Colonic mucosa (tissue), 4 donors: ENCODE measurements around the gene TRPM2. TPM values are rescaled to one million over a fixed set of nuclear protein-coding genes. Genes with fewer than 3 reads are reported as not detected.

Source experiments
- DNase-seq: peaks from one replicate; pipeline ENCODE4 v3.0.0-alpha.2; 2020
- H3K27ac ChIP-seq: fragments of 200-600 bp; one replicate; pipeline ENCODE4 v1.8.0; 2021
- H3K27me3 ChIP-seq: fragments of 200-600 bp; one replicate; pipeline ENCODE4 v1.8.0; 2021
- H3K36me3 ChIP-seq: fragments of 200-600 bp; one replicate; pipeline ENCODE4 v1.8.0; 2021
- H3K4me1 ChIP-seq: fragments of 200-600 bp; one replicate; pipeline ENCODE4 v1.8.0; 2021; ENCODE audit warnings: mild to moderate bottlenecking
- H3K4me3 ChIP-seq: fragments of 200-600 bp; one replicate; pipeline ENCODE4 v1.8.0; 2021
- H3K9ac ChIP-seq, 2 donors: one replicate each; pipeline ENCODE4 v1.7.0; 2013; ENCODE audit warnings: control low read depth in 2 of 2, low read depth in 2 of 2, low read length in 2 of 2
- H3K9me3 ChIP-seq: fragments of 200-600 bp; one replicate; pipeline ENCODE4 v1.8.0; 2021
- CTCF ChIP-seq: fragments of 200-600 bp; IDR thresholded peaks from one replicate; pipeline ENCODE4 v1.8.0; 2022; ENCODE audit warnings: antibody characterized with exemption, mild to moderate bottlenecking
- intact Hi-C: fragments of 100-400 bp; cut with DNase I; formaldehyde crosslinking; loops from one replicate; pipeline ENCODE4 v1.14.1; 2022
- total RNA-seq, 2 donors: library from RNA; stranded (reverse); fragmentation: NEBNext Ultra II Directional in 1 of 2; extraction: Animal tissue kit (Norgen Biotek cat#: 25700) in 1 of 2; gene quantifications; one replicate each; pipeline ENCODE4 v1.2.1, GENCODE V29; 2021
- donor health status: healthy.
- donor health status: DM: no; HTN: no; CAD: no.
- donor health status: DM: no; HTN: no; CAD: no.

TRPM2 gene
- total RNA-seq, 2 donors from 2014 or later, result 2.6 to 4.2 TPM

DNA sequence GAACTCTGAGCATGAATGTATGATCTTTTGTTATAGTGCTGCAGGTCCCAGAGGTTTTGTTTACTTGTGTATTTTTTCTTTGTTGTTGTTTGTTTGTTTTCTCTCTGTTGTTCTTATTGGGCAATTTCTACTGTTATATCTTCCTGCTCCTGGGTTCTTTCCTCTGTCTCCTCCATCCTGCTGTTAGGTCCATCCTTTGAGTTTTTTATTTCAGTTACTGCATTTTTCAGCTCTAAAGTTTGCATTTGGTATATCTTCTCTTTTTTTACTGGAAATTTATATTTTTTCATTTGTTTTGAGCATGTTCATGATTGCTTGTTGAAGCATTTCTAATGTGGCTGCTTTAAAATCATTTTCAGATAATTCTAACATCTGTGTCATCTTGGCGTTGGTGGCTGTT is 9.9 kb downstream of the TRPM2 start:
- Histone ChIP-seq H3K4me1 (no peaks in the 10 kb centered on the region), H3K9me3 (no peaks in the 10 kb centered on the region), H3K27ac (no peak overlapping the region), H3K4me3 (no peak overlapping the region), H3K9ac (no peak overlapping the region), H3K36me3 (no peaks in the 10 kb centered on the region), H3K27me3 (no peaks in the 10 kb centered on the region)
- DNase-seq, result no peak
- intact Hi-C loops, result no loop called here
- no peak for TF ChIP-seq CTCF

DNA sequence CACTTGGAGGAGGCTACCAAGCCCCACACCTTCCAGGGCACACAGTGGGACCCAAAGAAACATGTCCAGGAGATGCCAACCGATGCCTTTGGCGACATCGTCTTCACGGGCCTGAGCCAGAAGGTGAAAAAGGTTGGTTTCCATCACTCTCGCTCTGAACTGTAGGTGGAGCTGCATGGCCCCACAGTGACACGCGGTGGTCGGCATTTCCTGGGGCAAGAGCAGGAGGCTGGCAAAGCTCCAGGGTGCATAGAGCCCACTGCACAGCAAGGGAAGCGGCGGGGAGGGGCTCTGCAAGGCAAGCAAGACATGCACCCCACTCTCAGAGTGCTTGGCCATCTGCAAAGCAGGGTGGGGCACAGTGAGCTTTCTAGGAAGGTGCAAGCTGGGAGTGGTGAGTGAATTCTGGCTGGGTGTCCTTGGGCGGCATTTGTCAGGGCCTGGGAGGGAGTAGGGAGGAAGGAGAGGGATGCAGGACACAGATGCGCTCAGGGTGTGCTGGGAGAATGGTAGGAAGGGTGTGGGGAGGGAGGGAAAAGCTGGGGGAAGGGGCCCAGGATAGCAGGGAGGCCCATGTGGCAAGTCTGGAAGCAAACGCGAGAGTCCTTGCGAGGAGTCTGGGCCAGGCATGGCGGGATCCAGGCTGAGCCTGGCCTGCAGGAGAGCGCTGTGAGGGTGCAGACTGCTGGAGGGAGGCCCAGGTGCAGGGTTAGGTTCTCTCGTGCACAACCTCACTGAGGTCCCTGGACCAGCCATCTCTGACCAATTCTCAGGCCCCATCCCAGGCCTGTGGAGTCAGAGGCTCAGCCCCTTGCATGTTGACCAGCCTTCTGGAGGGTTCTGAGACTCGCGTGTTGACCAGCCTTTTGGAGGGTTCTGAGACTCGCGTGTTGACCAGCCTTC is 11.0 kb downstream of the TRPM2 start:
- Histone ChIP-seq H3K27me3 (peaks cover 7% of the 10 kb centered on the region), H3K9ac (no peak overlapping the region), H3K4me1 (no peaks in the 10 kb centered on the region), H3K27ac (no peak overlapping the region), H3K9me3 (no peaks in the 10 kb centered on the region), H3K4me3 (no peak overlapping the region), H3K36me3 (no peaks in the 10 kb centered on the region)
- TF ChIP-seq CTCF, result no peak
- no peak for DNase-seq
- intact Hi-C loops, result no loop called here

- Histone ChIP-seq H3K9ac (no peak overlapping the region), H3K36me3 (no peaks in the 10 kb centered on the region), H3K4me3 (no peak overlapping the region), H3K9me3 (no peaks in the 10 kb centered on the region), H3K27ac (no peak overlapping the region), H3K4me1 (no peaks in the 10 kb centered on the region), H3K27me3 (peaks cover 7% of the 10 kb centered on the region)
- DNase-seq, result no peak
- intact Hi-C loops, result no loop called here
- no peak for TF ChIP-seq CTCF
Observed at GRCh38 chr21:44365251-44365966, 12.0 kb downstream of the TRPM2 start.

DNA sequence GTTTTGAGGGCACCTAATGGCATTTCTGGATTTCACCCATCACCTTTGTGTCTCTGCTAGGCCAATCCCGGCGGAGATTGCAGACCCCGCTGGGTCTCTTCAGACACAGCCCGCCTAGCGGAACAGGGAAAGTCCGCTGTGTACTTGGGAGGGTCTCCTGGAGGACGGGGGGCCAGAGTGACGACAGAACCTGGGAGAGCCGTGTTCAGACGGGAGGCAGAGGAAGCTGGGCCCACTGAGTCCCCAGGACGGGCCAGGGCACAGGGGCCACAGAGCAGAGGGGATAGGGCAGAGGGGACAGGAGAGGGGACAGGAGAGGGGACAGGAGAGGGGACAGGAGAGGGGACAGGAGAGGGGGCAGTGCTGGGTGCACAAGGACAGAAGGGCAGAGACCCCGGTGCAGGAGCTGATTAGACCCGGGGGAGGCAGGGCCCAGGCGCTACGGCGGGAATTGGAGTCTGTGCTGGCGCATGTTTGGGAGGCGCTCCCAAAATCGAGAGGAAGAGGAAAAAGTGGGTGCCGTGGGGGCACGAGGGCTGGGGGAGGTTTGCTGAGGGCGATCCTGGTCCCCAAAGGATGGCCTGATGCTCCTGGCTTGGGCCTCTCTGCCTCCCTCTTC is 12.7 kb downstream of the TRPM2 start:
- H3K4me1 ChIP-seq, result no peaks in the 10 kb centered on the region
- peaks cover 7% of the 10 kb centered on the region for H3K27me3 ChIP-seq
- no peaks in the 10 kb centered on the region for H3K9me3 ChIP-seq
- no peak overlapping the region for H3K27ac ChIP-seq
- H3K36me3 ChIP-seq, result no peaks in the 10 kb centered on the region
- intact Hi-C loops, result no loop called here
- no peak for TF ChIP-seq CTCF
- no peak overlapping the region for H3K4me3 ChIP-seq
- no peak overlapping the region for H3K9ac ChIP-seq
- DNase-seq, result no peak

GRCh38 chr21:44366586-44367211 is 13.3 kb downstream of the TRPM2 start:
- H3K27me3 ChIP-seq, result peaks cover 7% of the 10 kb centered on the region
- DNase-seq, result no peak
- intact Hi-C loops, result no loop called here

More at GRCh38 chr21:44366586-44367211, 13.3 kb downstream of the TRPM2 start:
- no peak overlapping the region for H3K9ac ChIP-seq
- H3K36me3 ChIP-seq, result no peaks in the 10 kb centered on the region
- no peaks in the 10 kb centered on the region for H3K4me1 ChIP-seq
- no peaks in the 10 kb centered on the region for H3K9me3 ChIP-seq
- H3K4me3 ChIP-seq, result no peak overlapping the region
- TF ChIP-seq CTCF, result no peak
- no peak overlapping the region for H3K27ac ChIP-seq
